ENCODE measurements around the gene SLC12A9. TPM values are rescaled to one million over a fixed set of nuclear protein-coding genes. Genes with fewer than 3 reads are reported as not detected.
"Not testable (repeated sequence)": the region's sequence is repeated elsewhere in the genome, so short reads cannot be mapped to it uniquely, and the experiment has no call there.

SLC12A9 gene
- total RNA-seq, 1 experiment from 2014 or later, result 15.0 TPM

DNA sequence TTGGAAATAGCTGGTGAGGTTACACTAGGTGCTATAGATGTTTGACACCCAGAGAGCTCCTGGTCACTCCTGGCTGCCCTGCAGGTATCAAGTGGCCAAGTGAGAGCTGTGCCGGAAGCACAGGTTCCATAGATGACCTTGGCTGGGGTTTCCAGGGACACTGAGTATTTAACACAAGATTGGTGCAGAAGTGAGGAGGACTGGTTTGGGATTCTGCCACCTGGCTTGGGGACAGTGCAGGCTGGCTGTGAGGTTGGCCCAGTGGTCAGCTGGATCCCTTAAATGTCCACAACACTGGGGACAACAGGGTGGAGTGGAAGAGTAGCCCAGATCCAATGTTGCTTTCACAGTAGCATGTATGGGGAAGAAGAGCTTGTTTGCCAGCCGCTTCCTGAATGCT is 48.5 kb downstream of the SLC12A9 start:
- DNase-seq, result no peak
- H3K27ac ChIP-seq, result no peak overlapping the region
- H3K9me3 ChIP-seq (replicated peaks), result no peaks in the 10 kb centered on the region
- H3K4me1 ChIP-seq, result no peaks in the 10 kb centered on the region
- no peaks in the 10 kb centered on the region for H3K36me3 ChIP-seq
- H3K27me3 ChIP-seq, result peaks cover 11% of the 10 kb centered on the region
- no peak overlapping the region for H3K4me3 ChIP-seq

DNA sequence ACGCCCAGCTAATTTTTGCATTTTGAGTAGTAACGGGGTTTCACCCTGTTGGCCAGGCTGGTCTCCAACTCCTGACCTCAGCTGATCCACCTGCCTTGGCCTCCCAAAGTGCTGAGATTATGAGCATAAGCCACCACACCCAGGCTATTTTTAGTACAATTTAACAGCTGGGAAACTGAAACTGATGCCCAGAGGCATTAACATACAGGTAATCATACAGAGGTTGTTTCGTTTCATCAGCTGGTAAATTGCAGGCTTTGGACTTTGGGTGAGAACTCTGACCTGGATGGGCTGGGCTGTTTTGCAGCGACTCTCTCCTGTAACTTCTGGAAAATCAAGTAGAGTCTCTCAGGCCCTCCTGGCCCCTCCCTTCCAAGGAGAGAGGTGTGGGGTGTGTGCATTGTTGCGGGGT is 49.4 kb downstream of the SLC12A9 start:
- DNase-seq, result no peak
- Histone ChIP-seq H3K27me3 (peaks cover 5% of the 10 kb centered on the region; the same call in 1 of the 2 replicates), H3K9me3 (replicated peaks) (no peaks in the 10 kb centered on the region), H3K36me3 (no peaks in the 10 kb centered on the region), H3K4me1 (no peaks in the 10 kb centered on the region), H3K27ac (no peak overlapping the region), H3K4me3 (no peak overlapping the region)

DNA sequence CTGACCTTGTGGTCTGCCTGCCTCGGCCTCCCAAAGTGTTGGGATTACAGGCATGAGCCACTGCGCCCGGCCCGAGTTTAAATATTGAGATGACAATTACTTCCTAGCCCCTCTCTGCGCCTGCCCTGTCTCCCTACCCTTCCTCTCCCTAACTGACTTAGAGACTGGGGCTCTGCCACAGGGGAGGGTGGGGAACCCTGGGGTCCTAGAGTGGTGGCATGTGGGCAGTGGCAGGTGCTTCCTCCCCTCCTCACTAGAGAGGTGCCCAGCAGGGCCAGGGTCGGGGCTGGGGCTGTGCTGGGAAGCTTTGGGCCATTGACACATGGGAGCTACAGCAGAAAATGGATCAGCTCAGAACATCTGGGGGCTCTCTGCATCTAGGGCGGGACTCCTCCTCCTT is 50.1 kb downstream of the SLC12A9 start:
- H3K36me3 ChIP-seq, result no peaks in the 10 kb centered on the region
- H3K4me3 ChIP-seq, result no peak overlapping the region
- no peaks in the 10 kb centered on the region for H3K9me3 ChIP-seq (replicated peaks)
- no peak for DNase-seq
- no peaks in the 10 kb centered on the region for H3K4me1 ChIP-seq
- H3K27ac ChIP-seq, result no peak overlapping the region
- peaks cover 5% of the 10 kb centered on the region; the same call in 1 of the 2 replicates for H3K27me3 ChIP-seq

DNA sequence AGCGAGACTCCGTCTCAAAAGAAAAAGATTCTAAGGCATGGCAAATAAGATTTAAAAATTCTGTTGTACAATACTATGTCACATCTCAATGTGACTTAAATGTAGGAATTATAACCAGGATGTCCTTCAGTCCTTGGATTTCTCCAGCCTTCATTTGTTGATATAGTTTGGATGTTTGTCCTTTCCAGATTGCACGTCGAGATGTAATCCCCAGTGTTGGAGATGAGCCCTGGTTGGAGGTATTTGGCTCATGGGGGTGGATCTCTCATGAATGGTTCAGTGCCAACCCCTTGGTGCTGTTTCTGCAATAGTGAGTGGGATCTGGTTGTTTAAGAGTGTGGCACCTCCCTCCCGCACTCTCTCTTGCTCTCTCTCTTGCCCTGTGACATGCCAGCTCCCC is 56.0 kb downstream of the SLC12A9 start:
- Histone ChIP-seq H3K4me3 (no peak overlapping the region), H3K4me1 (no peaks in the 10 kb centered on the region), H3K27me3 (no peaks in the 10 kb centered on the region), H3K27ac (no peak overlapping the region), H3K9me3 (replicated peaks) (no peaks in the 10 kb centered on the region), H3K36me3 (no peaks in the 10 kb centered on the region)
- DNase-seq, result no peak

DNA sequence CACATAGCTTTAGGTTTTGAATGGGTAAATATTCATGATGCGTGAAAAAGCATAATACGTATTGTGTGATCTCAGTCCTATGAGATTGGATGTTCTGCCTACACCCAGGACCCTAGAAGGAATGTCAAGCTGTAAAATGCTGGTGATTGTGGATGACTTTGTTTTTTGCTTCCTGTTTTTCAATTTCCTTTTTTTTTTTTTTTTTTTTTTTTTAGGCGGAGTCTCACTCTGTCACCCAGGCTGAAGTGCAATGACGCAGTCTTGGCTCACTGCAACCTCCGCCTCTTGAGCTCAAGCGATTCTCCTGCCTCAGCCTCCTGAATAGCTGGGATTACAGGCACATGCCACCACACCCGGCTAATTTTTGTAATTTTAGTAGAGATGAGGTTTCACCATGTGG is 57.9 kb downstream of the SLC12A9 start:
- H3K4me1 ChIP-seq; H3K27me3 ChIP-seq; H3K9me3 ChIP-seq (replicated peaks): not testable (repeated sequence)

DNA sequence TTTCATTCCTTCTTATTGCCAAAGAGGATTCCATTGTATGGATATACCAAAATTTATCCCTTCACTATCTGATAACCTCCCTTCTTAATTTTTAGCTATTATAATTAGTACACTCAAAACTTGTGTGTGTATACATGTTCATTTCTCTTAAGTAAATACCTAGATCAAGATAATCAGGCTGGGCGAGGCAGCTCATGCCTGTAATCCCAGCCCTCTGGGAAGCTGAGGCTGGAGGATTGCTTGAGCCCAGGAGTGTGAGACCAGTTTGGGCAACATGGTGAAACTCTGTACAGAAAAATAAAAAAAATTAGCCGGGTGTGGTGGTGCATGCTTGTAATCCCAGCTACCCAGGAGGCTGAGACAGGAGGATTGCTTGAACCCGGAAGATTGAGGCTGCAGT is 59.0 kb downstream of the SLC12A9 start:
- Histone ChIP-seq H3K9me3 (replicated peaks) (no peaks in the 10 kb centered on the region), H3K36me3 (no peaks in the 10 kb centered on the region), H3K4me1 (no peaks in the 10 kb centered on the region), H3K27me3 (no peaks in the 10 kb centered on the region), H3K4me3 (no peak overlapping the region), H3K27ac (no peak overlapping the region)
- no peak for DNase-seq

More for the DNA sequence above, 57.9 kb downstream of the SLC12A9 start:
- H3K36me3 ChIP-seq, H3K27ac ChIP-seq, DNase-seq, H3K4me3 ChIP-seq: not testable (repeated sequence)

DNA sequence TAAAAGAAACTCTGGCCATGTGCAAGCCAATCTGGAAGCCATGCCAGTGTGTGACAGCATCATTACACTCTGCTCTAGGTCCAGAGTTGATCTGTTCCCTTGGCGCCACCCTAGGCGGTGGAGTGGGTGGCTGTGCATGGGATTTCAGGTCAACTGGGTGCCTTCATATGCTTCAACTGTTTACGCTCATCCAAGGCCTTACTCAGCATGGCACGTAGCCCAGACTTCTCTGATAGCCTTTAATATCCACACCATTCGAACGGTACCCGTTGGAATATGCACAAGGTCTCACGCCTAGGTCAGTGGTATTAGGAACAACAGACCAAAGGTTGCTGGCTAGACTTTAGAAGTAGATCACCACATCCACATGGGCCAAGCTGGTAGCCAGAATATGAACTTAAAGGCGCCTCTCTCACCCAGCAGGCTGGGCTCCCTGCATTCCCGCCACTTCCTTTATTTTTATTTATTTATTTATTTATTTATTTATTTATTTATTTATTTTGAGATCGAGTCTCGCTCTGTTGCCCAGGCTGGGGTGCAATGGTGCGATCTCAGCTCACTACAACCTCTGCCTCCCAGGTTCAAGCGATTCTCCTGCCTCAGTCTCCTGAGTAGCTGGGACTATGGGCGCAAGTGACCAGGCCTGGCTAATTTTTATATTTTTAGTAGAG is 61.8 kb downstream of the SLC12A9 start:
- Histone ChIP-seq H3K9me3 (replicated peaks) (no peaks in the 10 kb centered on the region), H3K4me3 (no peak overlapping the region), H3K36me3 (no peaks in the 10 kb centered on the region), H3K27me3 (no peaks in the 10 kb centered on the region), H3K4me1 (no peaks in the 10 kb centered on the region), H3K27ac (no peak overlapping the region)
- DNase-seq, result no peak

DNA sequence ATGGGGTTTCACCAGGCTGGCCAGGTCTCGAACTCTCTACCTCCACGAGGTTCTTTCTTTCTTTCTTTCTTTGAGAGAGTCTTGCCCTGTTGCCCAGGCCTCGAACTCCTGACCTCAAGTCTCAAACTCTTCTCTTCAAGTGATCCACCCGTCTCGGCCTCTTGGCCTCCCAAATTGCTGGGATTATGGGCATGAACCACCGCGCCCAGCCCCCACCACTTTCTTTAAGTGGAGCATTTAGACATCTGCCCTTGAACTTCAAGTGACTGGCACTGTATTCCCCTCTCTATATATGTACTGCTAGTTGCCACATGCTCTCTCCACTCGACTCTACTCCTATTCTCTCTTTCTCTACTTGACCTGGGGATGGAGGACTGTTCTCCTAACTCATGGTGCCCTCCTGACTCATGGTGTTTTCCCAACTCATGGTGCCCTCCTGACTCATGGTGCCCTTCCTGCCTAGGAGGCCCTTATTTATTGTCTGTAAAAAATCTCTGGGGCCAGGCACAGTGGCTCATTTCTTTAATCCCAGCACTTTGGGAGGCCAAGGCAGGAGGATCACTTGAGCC is 62.5 kb downstream of the SLC12A9 start:
- no peaks in the 10 kb centered on the region for H3K27me3 ChIP-seq
- no peaks in the 10 kb centered on the region for H3K9me3 ChIP-seq (replicated peaks)

More for the DNA sequence above, 62.5 kb downstream of the SLC12A9 start:
- Histone ChIP-seq H3K4me1 (no peaks in the 10 kb centered on the region), H3K36me3 (no peaks in the 10 kb centered on the region), H3K27ac (no peak overlapping the region), H3K4me3 (no peak overlapping the region)
- no peak for DNase-seq

Other genes starting within 250 kb of the SLC12A9 start
- 13.8 and 13.9 TPM in 2 replicates for gene MOSPD3, start 240.2 kb upstream of the SLC12A9 start, total RNA-seq (2014; rRNA removed; shearing (Covaris generic))
- not detected in 2 replicates for gene TFR2, start 211.2 kb upstream of the SLC12A9 start, total RNA-seq (2014; rRNA removed; shearing (Covaris generic))
- not detected in 2 replicates for gene ACTL6B, start 196.3 kb upstream of the SLC12A9 start, total RNA-seq (2014; rRNA removed; shearing (Covaris generic))
- gene GNB2, start 179.0 kb upstream of the SLC12A9 start, total RNA-seq (2014; rRNA removed; shearing (Covaris generic)), result 105 and 112 TPM in 2 replicates
- gene GIGYF1, start 158.5 kb upstream of the SLC12A9 start, total RNA-seq (2014; rRNA removed; shearing (Covaris generic)), result 17.8 and 22.6 TPM in 2 replicates
- 63.9 and 67.9 TPM in 2 replicates for gene POP7, start 146.6 kb upstream of the SLC12A9 start, total RNA-seq (2014; rRNA removed; shearing (Covaris generic))
- gene EPO, start 132.2 kb upstream of the SLC12A9 start, total RNA-seq (2014; rRNA removed; shearing (Covaris generic)), result not detected in 2 replicates
- gene ZAN, start 119.1 kb upstream of the SLC12A9 start, total RNA-seq (2014; rRNA removed; shearing (Covaris generic)), result not detected in 2 replicates
- 61.7 and 62.3 TPM in 2 replicates for gene EPHB4, start 25.2 kb upstream of the SLC12A9 start, total RNA-seq (2014; rRNA removed; shearing (Covaris generic))
- gene TRIP6, start 14.7 kb downstream of the SLC12A9 start, total RNA-seq (2014; rRNA removed; shearing (Covaris generic)), result 42.1 and 49.3 TPM in 2 replicates
- 140 and 156 TPM in 2 replicates for gene SRRT, start 22.4 kb downstream of the SLC12A9 start, total RNA-seq (2014; rRNA removed; shearing (Covaris generic))
- gene UFSP1, start 37.0 kb downstream of the SLC12A9 start, total RNA-seq (2014; rRNA removed; shearing (Covaris generic)), result 5.5 and 6.1 TPM in 2 replicates
- 1.3 and 1.5 TPM in 2 replicates for gene ACHE, start 43.2 kb downstream of the SLC12A9 start, total RNA-seq (2014; rRNA removed; shearing (Covaris generic))
- gene MUC3A, start 96.8 kb downstream of the SLC12A9 start, total RNA-seq (2014; rRNA removed; shearing (Covaris generic)), result 0.02 TPM in 1 of 2 replicates, not detected in the other
- 1.2 and 2.1 TPM in 2 replicates for gene MUC12, start 116.9 kb downstream of the SLC12A9 start, total RNA-seq (2014; rRNA removed; shearing (Covaris generic))
- not detected in 2 replicates for gene MUC17, start 167.4 kb downstream of the SLC12A9 start, total RNA-seq (2014; rRNA removed; shearing (Covaris generic))
- 6.7 and 8.3 TPM in 2 replicates for gene TRIM56, start 232.8 kb downstream of the SLC12A9 start, total RNA-seq (2014; rRNA removed; shearing (Covaris generic))

All from SJCRH30 (cell line).